Measurements from ENCODE around the gene PPFIA1. TPM values are rescaled to one million over a fixed set of nuclear protein-coding genes. Genes with fewer than 3 reads are reported as not detected.

The PPFIA1 gene
- total and polyA plus RNA-seq, 9 donors: 20.5 to 60.3 (median 37.8) TPM

GRCh38 chr11:70348191-70348590 lies 77.7 kb downstream of the PPFIA1 start:
- intact Hi-C loops (cut with DNase I): no loop called here
- Histone ChIP-seq H3K4me3 (no peak overlapping the region), H3K27ac (no peak overlapping the region), H3K36me3 (no peaks in the 10 kb centered on the region), H3K9me3 (no peaks in the 10 kb centered on the region), H3K27me3 (no peaks in the 10 kb centered on the region), H3K4me1 (ENCODE audit: insufficient read depth) (peaks cover 11% of the 10 kb centered on the region)
- DNase-seq: no peak
- 83 to 88% (median 87%) methylated on average over 12 of the region's 12 CpGs for WGBS, 3 donors
- TF ChIP-seq POLR2A (IDR thresholded peaks at IDR 0.05) (no peak), EP300 (IDR thresholded peaks at IDR 0.05) (no peak)
- TF ChIP-seq, protein P1, sequence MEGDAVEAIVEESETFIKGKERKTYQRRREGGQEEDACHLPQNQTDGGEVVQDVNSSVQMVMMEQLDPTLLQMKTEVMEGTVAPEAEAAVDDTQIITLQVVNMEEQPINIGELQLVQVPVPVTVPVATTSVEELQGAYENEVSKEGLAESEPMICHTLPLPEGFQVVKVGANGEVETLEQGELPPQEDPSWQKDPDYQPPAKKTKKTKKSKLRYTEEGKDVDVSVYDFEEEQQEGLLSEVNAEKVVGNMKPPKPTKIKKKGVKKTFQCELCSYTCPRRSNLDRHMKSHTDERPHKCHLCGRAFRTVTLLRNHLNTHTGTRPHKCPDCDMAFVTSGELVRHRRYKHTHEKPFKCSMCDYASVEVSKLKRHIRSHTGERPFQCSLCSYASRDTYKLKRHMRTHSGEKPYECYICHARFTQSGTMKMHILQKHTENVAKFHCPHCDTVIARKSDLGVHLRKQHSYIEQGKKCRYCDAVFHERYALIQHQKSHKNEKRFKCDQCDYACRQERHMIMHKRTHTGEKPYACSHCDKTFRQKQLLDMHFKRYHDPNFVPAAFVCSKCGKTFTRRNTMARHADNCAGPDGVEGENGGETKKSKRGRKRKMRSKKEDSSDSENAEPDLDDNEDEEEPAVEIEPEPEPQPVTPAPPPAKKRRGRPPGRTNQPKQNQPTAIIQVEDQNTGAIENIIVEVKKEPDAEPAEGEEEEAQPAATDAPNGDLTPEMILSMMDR (IDR thresholded peaks at IDR 0.05): no peak

GRCh38 chr11:70348608-70349007 lies 78.1 kb downstream of the PPFIA1 start:
- DNase-seq: no peak
- TF ChIP-seq POLR2A (IDR thresholded peaks at IDR 0.05) (no peak), EP300 (IDR thresholded peaks at IDR 0.05) (no peak)
- TF ChIP-seq, protein P1 (IDR thresholded peaks at IDR 0.05): no peak
- H3K9me3 ChIP-seq: no peaks in the 10 kb centered on the region
- no peaks in the 10 kb centered on the region for H3K36me3 ChIP-seq
- H3K27me3 ChIP-seq: no peaks in the 10 kb centered on the region
- WGBS, 3 donors: 84 to 95% (median 95%) methylated on average over 1 of the region's 1 CpG
- intact Hi-C loops (cut with DNase I): no loop called here
- no peak overlapping the region for H3K4me3 ChIP-seq
- peaks cover 11% of the 10 kb centered on the region for H3K4me1 ChIP-seq (ENCODE audit: insufficient read depth)
- no peak overlapping the region for H3K27ac ChIP-seq

DNA sequence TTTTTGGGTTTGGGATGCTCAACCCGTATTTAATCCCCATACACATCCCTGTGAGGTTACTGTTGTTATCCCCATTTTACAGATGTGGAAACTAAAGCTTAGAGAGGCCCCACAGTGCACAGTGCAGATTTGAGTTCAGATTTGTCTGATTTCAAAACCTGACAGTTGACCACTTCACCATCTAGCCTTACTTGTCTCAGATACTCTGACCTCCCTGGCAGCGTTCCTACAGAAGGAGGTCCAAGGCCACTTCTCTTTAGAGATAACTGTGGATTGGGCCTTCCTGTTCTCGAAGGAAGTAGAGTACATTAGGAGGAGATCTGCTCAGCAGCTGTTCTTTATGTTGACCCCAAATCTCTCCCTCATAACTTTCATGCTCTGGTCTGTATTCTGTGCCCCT lies 81.2 kb downstream of the PPFIA1 start:
- Histone ChIP-seq H3K27me3 (no peaks in the 10 kb centered on the region), H3K4me1 (ENCODE audit: insufficient read depth) (peaks cover 11% of the 10 kb centered on the region), H3K36me3 (no peaks in the 10 kb centered on the region), H3K9me3 (no peaks in the 10 kb centered on the region), H3K4me3 (no peak overlapping the region), H3K27ac (peak overlapping the region in 1 of 2 donors; percentile 25)
- WGBS, 3 donors: 61 to 75% (median 62%) methylated on average over 3 of the region's 3 CpGs
- intact Hi-C loops (cut with DNase I): no loop called here
- TF ChIP-seq, protein P1 (IDR thresholded peaks at IDR 0.05): no peak
- TF ChIP-seq POLR2A (IDR thresholded peaks at IDR 0.05) (no peak), EP300 (IDR thresholded peaks at IDR 0.05) (no peak)
- DNase-seq: no peak

- Histone ChIP-seq H3K27me3 (no peaks in the 10 kb centered on the region), H3K36me3 (no peaks in the 10 kb centered on the region), H3K27ac (peak overlapping the region in 1 of 2 donors; percentile 25), H3K9me3 (no peaks in the 10 kb centered on the region), H3K4me1 (ENCODE audit: insufficient read depth) (peaks cover 11% of the 10 kb centered on the region), H3K4me3 (no peak overlapping the region)
- 41 to 59% (median 50%) methylated on average over 1 of the region's 1 CpG for WGBS, 3 donors
- DNase-seq: no peak
- TF ChIP-seq, protein P1 (IDR thresholded peaks at IDR 0.05): no peak
- no peak for TF ChIP-seq POLR2A (IDR thresholded peaks at IDR 0.05)
- TF ChIP-seq EP300 (IDR thresholded peaks at IDR 0.05): no peak
- intact Hi-C loops (cut with DNase I): no loop called here
These were observed 81.6 kb downstream of the PPFIA1 start for GRCh38 chr11:70352100-70352499.

Measured in ovary (tissue), 9 donors.